GM21619 (cell line): ENCODE results near the gene ZNF354B.
"Not testable (repeated sequence)": the region's sequence is repeated elsewhere in the genome, so short reads cannot be mapped to it uniquely, and the experiment has no call there.

ENCODE experiments used
- ATAC-seq: cut with Tn5 transposase; IDR thresholded peaks from one replicate; pipeline ENCODE4 v1.9.1; 2021; ENCODE audit not compliant: unreplicated experiment

Gene ZNF354B

DNA sequence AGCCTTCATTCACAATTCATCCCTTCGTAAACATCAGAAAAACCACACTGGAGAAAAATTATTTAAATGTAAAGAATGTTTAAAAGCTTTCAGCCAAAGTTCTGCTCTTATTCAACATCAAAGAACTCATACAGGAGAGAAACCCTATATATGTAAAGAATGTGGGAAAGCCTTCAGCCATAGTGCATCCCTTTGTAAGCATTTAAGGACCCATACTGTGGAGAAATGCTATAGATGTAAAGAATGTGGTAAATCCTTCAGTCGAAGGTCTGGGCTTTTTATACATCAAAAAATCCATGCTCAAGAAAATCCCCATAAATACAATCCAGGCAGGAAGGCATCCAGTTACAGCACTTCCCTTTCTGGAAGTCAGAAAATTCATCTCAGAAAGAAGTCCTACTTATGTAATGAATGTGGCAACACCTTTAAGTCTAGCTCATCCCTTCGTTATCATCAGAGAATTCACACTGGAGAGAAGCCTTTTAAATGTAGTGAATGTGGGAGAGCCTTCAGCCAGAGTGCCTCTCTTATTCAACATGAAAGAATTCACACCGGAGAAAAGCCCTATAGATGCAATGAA lies 23.5 kb downstream of the ZNF354B start:
- ATAC-seq: not testable (repeated sequence)

DNA sequence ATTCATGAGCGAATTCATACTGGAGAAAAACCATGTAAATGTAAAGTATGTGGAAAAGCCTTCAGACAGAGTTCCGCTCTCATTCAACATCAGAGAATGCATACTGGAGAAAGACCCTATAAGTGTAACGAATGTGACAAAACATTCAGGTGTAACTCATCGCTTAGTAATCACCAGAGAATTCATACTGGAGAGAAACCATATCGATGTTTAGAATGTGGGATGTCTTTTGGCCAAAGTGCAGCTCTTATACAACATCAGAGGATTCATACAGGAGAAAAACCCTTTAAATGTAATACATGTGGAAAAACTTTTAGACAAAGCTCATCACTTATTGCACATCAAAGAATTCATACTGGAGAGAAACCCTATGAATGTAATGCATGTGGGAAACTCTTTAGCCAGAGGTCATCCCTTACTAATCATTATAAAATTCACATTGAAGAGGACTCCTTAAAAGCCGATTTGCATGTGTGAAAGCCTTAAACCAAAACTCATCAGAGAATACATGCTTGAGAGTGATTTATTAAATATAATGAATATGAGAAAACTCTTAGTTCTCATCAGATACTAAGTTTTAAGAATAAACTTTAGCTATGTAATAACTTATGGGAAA lies 24.2 kb downstream of the ZNF354B start:
- no peak for ATAC-seq

- no peak for ATAC-seq
These were observed 36.1 kb downstream of the ZNF354B start, which contains the start of gene ZFP2 for GRCh38 chr5:178895615-178896571. TSS of gene ZFP2 (plus strand) at chr5:178895913. CDS start at chr5:178931314, 35,401 bp downstream.

- no peak for ATAC-seq
These were observed 39.5 kb downstream of the ZNF354B start for GRCh38 chr5:178899289-178899688.

- ATAC-seq: no peak
These were observed 43.1 kb downstream of the ZNF354B start for GRCh38 chr5:178902849-178903248.

- no peak for ATAC-seq
These were observed 72.3 kb downstream of the ZNF354B start for GRCh38 chr5:178931846-178932760.
